Activated T-cell treated with anti-CD3 and anti-CD28 coated beads for 48 hours (primary cell): Measurements from ENCODE around the gene TCFL5.

ENCODE experiments used
- DNase-seq: peaks from one replicate; pipeline ENCODE4 v3.0.0-alpha.2; 2020; ENCODE audit warnings: low read depth

The TCFL5 gene

GRCh38 chr20:62795023-62795761, 66.4 kb downstream of the TCFL5 start:
- DNase-seq: peak; percentile 78

GRCh38 chr20:62794007-62794724, 67.5 kb downstream of the TCFL5 start:
- DNase-seq: peak; percentile 93

GRCh38 chr20:62793757-62794006, 67.9 kb downstream of the TCFL5 start:
- DNase-seq: no peak

DNA sequence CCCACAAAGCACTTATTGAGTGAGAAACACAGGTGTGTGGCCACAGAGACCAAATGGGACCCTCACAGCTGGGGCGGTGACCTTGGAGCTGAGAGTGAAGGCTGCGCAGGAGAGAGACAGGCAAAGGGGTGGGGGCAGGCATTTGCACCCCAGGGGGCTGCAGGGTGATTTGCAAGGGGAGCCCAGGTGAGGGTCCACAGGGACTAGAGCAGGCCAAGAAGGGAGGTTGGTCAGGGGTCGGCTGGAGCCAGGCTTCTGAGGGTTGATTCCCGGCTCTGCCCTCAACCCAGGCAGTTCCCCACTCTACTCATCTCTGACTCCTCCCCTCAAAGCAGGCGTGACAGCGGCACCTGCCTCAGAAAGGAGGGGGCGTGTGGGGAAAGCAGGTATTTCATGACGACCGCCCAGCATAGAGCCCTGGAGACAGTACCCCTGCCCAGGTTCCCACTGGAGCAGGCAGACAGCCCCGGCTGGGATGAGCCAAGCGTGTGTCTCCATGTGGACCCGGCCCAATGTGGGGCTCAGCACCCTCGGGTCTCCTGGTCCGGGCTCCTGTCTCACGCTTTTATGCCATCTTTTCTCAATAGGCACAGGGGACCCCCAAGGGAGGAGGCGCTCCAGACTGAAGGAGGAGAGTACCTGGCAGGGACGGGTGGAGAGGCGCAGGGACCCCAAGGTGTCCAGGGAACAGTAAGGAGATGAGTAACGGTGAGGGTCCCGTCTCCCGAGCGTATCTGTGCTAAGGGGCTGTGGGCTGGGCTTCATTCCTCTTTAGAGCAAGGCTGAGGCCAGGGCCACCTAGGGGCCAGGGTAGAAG, 68.5 kb downstream of the TCFL5 start:
- no peak for DNase-seq

DNA sequence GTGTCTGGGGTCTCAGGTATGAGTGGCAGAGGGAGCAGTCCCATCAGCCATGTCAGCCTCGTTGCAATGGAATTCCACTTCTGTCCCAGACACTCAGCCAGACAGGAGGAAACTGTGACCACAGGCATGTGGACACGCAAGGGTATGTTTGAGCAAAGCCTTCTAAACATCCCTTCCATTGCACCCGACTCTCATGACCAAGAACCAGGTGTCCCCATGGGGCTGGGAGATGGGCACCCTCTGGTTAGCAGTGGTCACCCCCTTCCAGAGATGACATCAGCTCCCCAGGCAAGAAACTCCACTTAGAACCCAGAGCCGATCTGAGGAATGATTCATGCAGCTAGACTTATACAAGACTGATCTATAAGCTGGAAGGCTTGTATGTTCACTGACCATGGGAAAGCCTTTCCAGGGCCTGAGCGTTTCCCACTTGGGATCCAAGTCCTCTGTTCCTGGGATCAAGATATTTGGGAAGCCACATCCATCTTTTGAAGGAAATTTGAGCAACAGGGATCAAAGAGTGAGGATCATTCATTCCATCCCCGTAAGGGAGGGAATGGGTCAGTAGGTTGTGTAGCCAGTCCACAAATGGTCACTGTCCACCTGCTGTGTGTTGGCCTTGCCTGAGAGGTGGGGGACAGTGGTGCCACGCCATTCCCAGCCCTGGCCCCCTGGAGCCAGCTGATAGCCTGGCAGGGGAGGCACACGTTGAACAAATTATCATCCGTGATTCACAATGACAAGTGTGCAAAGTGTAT, 69.3 kb downstream of the TCFL5 start:
- DNase-seq: no peak

DNA sequence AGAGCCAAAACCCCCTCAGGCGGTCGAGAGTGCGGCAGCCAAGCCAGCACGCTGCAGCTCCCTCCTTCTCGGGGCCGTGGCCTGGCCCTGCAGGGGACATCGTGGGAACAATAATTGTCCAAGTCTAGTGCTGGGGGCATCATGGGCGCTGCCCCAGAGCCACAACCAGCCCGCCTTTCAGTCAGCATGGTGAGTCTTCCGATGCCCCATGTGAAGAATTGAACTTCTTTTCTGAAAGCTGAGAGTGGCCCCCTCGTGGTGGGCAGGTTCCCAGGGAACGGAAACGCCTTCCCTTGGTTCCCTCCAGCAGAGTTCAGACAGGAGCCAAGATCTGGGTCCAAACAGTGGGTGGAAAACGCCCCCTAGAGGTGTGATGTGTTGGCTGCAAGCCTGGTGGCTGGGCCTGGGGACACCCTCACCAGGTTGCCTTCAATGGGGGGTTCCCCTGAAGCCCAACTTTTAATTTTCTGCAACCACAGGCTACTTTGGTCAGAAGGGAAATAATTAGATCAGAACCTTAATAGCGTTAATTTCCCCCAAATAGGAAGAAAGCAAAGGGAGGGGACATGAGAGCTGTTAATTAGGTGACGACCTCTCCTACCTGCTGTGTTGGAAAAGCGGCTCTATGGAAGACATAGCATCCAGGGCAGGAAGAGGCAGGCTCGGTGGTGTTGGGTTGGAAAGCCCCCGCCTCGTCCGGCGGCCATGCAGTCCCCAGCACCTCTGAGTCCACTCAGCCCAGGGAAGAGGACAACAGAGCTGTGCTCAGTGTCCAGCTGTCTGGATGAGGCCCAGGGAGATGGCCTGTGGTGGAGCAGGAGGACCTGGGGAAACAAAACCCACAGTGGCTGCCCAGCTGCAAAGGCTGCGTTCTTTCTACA, 70.1 kb downstream of the TCFL5 start:
- DNase-seq: peak; percentile 72
